Nephron progenitor cell (in vitro differentiated cells): ENCODE measurements around the gene MINDY4.

Experiments used
- DNase-seq: peaks from one replicate; pipeline ENCODE4 v3.0.0; 2021
- H3K27ac Mint-ChIP-seq: 2 replicates; pipeline ENCODE4 v1.8.0; 2021; ENCODE audit warnings: mild to moderate bottlenecking, moderate library complexity, mixed read lengths
- H3K27me3 Mint-ChIP-seq: 2 replicates; pipeline ENCODE4 v1.8.0; 2021; ENCODE audit warnings: mild to moderate bottlenecking, low read depth, mixed read lengths; ENCODE audit not compliant: poor library complexity
- H3K36me3 Mint-ChIP-seq: 2 replicates; pipeline ENCODE4 v1.8.0; 2021; ENCODE audit warnings: low read depth, mixed read lengths
- H3K4me1 Mint-ChIP-seq: 2 replicates; pipeline ENCODE4 v1.8.0; 2021; ENCODE audit warnings: mixed read lengths
- H3K4me3 Mint-ChIP-seq: 2 replicates; pipeline ENCODE4 v1.8.0; 2021; ENCODE audit warnings: mild to moderate bottlenecking, moderate library complexity, mixed read lengths
- H3K9me3 Mint-ChIP-seq: 2 replicates; pipeline ENCODE4 v1.8.0; 2021; ENCODE audit warnings: mild to moderate bottlenecking, moderate library complexity, mixed read lengths
- CTCF ChIP-seq: fragments of 200-600 bp; sonication (generic); IDR thresholded peaks from 2 replicates; pipeline ENCODE4 v1.5.0; 2021; ENCODE audit warnings: antibody characterized with exemption

MINDY4 gene

GRCh38 chr7:30870821-30871518, 99.8 kb downstream of the MINDY4 start:
- Mint-ChIP-seq H3K27ac (no peak overlapping the region), H3K36me3 (peaks cover 21% of the 10 kb centered on the region), H3K27me3 (no peaks in the 10 kb centered on the region), H3K4me1 (peaks cover 24% of the 10 kb centered on the region), H3K4me3 (no peak overlapping the region), H3K9me3 (peaks cover 7% of the 10 kb centered on the region)
- no peak for DNase-seq
- TF ChIP-seq CTCF, result no peak

- H3K4me3 Mint-ChIP-seq, result no peak overlapping the region
- H3K27me3 Mint-ChIP-seq, result no peaks in the 10 kb centered on the region
- peaks cover 7% of the 10 kb centered on the region for H3K9me3 Mint-ChIP-seq
- peaks cover 25% of the 10 kb centered on the region for H3K36me3 Mint-ChIP-seq
- no peak for TF ChIP-seq CTCF
- H3K4me1 Mint-ChIP-seq, result peaks cover 19% of the 10 kb centered on the region
- no peak overlapping the region for H3K27ac Mint-ChIP-seq
- no peak for DNase-seq
Observed at GRCh38 chr7:30871655-30872054, 100.4 kb downstream of the MINDY4 start.

GRCh38 chr7:30873207-30873606, 102.0 kb downstream of the MINDY4 start:
- Mint-ChIP-seq H3K27ac (no peak overlapping the region), H3K4me1 (peaks cover 18% of the 10 kb centered on the region), H3K9me3 (peaks cover 7% of the 10 kb centered on the region), H3K4me3 (no peak overlapping the region), H3K36me3 (peaks cover 25% of the 10 kb centered on the region), H3K27me3 (peaks cover 4% of the 10 kb centered on the region)
- DNase-seq, result no peak
- TF ChIP-seq CTCF, result no peak

- no peak for TF ChIP-seq CTCF
- Mint-ChIP-seq H3K36me3 (peaks cover 25% of the 10 kb centered on the region), H3K4me1 (peaks cover 19% of the 10 kb centered on the region), H3K27me3 (peaks cover 4% of the 10 kb centered on the region), H3K27ac (no peak overlapping the region), H3K4me3 (no peak overlapping the region), H3K9me3 (peaks cover 7% of the 10 kb centered on the region)
- DNase-seq, result no peak
Observed at GRCh38 chr7:30873656-30874055, 102.4 kb downstream of the MINDY4 start.

- H3K36me3 Mint-ChIP-seq, result peaks cover 25% of the 10 kb centered on the region
- peaks cover 4% of the 10 kb centered on the region for H3K27me3 Mint-ChIP-seq
- H3K4me3 Mint-ChIP-seq, result no peak overlapping the region
- peaks cover 31% of the 10 kb centered on the region for H3K4me1 Mint-ChIP-seq
- no peak for TF ChIP-seq CTCF
- H3K27ac Mint-ChIP-seq, result no peak overlapping the region
- peaks cover 7% of the 10 kb centered on the region for H3K9me3 Mint-ChIP-seq
- DNase-seq, result no peak
Observed at GRCh38 chr7:30874656-30875302, 103.6 kb downstream of the MINDY4 start.
